ENCODE results near the gene VTI1A.

The VTI1A gene

GRCh38 chr10:112816033-112816430, 369.0 kb downstream of the VTI1A start:
- no peak for DNase-seq

GRCh38 chr10:112816891-112817290, 369.9 kb downstream of the VTI1A start:
- no peak for DNase-seq

GRCh38 chr10:112817981-112818777, 371.2 kb downstream of the VTI1A start:
- DNase-seq = no peak

- DNase-seq = no peak
Measured at GRCh38 chr10:112819231-112819630, 372.2 kb downstream of the VTI1A start.

- no peak for DNase-seq
Measured at GRCh38 chr10:112820320-112820719, 373.3 kb downstream of the VTI1A start.

GRCh38 chr10:112821038-112821437, 374.0 kb downstream of the VTI1A start:
- no peak for DNase-seq

- no peak for DNase-seq
Measured at GRCh38 chr10:112821663-112822062, 374.6 kb downstream of the VTI1A start.

GRCh38 chr10:112823007-112823406, 376.0 kb downstream of the VTI1A start:
- no peak for DNase-seq

- no peak for DNase-seq
Measured at GRCh38 chr10:112823604-112824003, 376.6 kb downstream of the VTI1A start.

- no peak for DNase-seq
Measured at GRCh38 chr10:112826018-112826697, 379.1 kb downstream of the VTI1A start.

GRCh38 chr10:112827086-112827485, 380.1 kb downstream of the VTI1A start:
- DNase-seq = no peak

- DNase-seq = no peak
Measured at GRCh38 chr10:112827951-112828350, 380.9 kb downstream of the VTI1A start.

- no peak for DNase-seq
Measured at GRCh38 chr10:112831859-112832258, 384.8 kb downstream of the VTI1A start.

GRCh38 chr10:112832361-112832878, 385.4 kb downstream of the VTI1A start:
- DNase-seq = no peak

- DNase-seq = no peak
Measured at GRCh38 chr10:112832959-112833358, 385.9 kb downstream of the VTI1A start.

GRCh38 chr10:112834751-112835181, 387.8 kb downstream of the VTI1A start:
- DNase-seq = no peak

GRCh38 chr10:112835217-112835715, 388.3 kb downstream of the VTI1A start:
- DNase-seq = no peak

GRCh38 chr10:112835944-112836451, 389.0 kb downstream of the VTI1A start:
- DNase-seq = no peak

- no peak for DNase-seq
Measured at GRCh38 chr10:112838784-112839481, 391.9 kb downstream of the VTI1A start.

GRCh38 chr10:112839928-112840654, 393.1 kb downstream of the VTI1A start:
- DNase-seq = no peak

GRCh38 chr10:112841549-112841948, 394.5 kb downstream of the VTI1A start:
- DNase-seq = no peak

GRCh38 chr10:112842832-112843360, 395.9 kb downstream of the VTI1A start:
- no peak for DNase-seq
